Measurements from ENCODE around the gene ERGIC2. TPM values are rescaled to one million over a fixed set of nuclear protein-coding genes. Genes with fewer than 3 reads are reported as not detected.

ERGIC2 gene
- total RNA-seq, 1 experiment from 2014 or later: 92.8 TPM

- DNase-seq (ENCODE audit: low read depth): no peak
These were observed 4.9 kb downstream of the ERGIC2 start for GRCh38 chr12:29376118-29376517.

GRCh38 chr12:29374913-29375312 lies 6.1 kb downstream of the ERGIC2 start:
- no peak for DNase-seq (ENCODE audit: low read depth)

GRCh38 chr12:29374012-29374411 lies 7.0 kb downstream of the ERGIC2 start:
- DNase-seq (ENCODE audit: low read depth): no peak

DNA sequence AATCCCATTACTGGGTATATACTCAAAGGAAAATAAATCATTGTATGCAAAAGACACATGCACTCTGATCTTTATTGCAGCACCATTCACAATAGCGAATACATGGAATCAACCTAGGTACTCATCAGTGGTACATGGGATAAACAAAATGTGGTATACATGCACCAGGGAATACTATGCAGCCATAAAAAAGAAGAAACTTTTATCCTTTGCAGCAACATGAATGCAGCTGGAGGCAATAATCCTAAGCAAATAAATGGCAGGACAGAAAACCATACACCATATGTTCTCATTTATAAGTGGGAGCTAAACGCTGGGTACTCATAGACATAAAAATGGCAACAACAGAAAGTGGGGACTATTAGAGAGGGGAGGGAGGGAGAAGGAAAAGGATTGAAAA lies 15.9 kb downstream of the ERGIC2 start:
- DNase-seq (ENCODE audit: low read depth): no peak

DNA sequence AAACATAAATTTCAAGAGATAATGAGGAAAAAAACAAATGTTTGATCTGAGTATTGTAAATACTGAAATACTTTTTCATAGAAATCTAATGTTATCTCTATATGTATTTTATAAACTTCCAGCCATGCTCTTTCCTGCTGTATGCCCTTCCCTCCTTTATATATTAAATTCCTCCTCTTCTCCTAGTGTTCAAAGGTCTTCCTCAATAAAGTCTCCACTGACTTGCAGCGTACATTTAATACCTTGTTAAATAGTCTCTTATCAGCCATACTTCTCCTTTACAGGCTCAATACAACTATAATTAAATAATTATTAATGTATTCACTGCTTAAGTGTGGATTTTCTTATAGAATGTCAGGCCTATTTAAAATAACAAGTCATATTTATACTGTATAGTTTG lies 26.0 kb downstream of the ERGIC2 start:
- no peak for DNase-seq (ENCODE audit: low read depth)

GRCh38 chr12:29350080-29350479 lies 30.9 kb downstream of the ERGIC2 start:
- DNase-seq (ENCODE audit: low read depth): no peak

DNA sequence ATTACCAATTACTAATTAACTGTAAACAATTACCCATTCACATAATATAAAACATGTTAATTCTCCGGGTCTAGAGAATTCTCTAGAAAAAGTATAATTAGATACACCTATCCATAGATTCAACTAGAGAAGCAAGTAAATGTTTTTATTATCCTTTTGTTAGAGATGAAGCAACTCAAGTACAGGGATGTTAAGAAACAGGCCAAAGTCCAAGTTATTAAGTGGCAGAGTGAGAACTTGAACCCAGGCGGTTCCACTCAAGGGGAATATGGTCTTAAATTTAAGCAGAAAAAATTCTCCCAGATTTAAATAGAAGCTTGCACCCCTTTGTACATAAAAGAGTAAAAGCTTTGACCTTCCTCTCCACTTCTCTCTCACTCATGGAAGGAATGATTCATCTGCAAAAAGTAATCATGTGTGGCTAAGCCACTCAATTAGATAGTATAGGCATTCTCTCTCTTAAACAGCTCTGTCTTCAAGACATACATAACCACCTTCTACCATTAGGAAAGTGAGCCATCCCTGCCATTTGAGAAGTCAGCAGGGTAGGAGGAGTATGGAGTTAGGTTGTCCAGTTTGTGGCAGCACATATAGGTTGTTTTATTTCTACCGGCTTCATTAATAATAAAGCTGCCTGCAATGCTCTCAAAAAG lies 34.1 kb downstream of the ERGIC2 start:
- DNase-seq (ENCODE audit: low read depth): no peak

DNA sequence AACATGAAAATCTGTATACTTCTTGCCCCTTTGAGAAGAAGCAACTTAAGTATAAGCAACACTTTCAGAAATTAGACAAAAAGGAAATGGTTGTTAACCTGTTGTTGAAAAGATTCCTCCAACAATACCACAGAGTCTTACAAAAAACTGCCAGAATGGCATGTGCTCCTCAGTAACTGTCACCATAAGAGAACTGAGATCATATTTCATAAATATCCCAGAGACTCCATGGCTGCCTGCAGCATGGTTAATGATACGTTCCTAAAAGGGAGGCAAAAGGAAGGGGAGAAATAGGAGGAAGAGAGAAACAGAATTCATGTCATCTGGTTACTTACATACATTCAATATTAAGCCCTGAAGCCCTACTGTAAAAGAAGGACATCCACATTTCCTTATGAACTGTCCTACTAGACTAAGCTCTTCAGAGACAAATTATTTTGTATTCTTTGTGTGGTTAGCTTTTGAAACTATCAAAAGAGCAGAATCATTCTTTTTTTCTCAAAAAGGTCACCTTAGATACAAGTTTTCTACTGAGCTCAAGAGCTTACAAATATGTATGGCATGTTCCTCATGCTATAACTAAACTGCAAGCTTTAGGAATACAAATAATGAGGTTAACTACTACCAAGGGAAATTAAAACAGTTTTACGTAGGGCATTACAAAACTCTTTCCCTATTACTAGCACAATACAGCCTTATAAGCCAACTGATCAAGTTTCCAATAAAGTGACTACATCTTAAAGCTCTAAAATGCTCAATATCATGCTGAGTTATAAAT lies 37.8 kb downstream of the ERGIC2 start:
- no peak for DNase-seq (ENCODE audit: low read depth)

DNA sequence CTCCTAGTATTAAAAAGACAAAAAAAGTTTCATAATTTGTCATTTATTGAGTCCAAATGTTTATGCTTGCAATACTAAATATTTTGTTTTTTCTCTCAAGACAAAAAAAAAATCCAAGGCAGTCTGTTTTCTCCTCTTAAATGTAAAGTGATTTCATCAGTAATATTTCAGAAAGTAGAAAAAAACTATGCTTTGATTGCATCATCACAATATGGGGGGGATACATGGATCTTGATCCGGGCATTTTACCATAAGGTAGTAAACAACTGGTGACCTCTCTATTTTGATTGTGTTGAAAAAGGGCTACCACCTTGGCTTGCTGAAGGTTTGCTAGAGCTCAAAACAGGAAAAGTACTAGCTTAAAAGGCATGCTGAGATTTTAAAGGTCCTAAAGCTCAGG lies 43.6 kb downstream of the ERGIC2 start:
- no peak for DNase-seq (ENCODE audit: low read depth)

- no peak for DNase-seq (ENCODE audit: low read depth)
These were observed 46.0 kb downstream of the ERGIC2 start for GRCh38 chr12:29334937-29335336.

GRCh38 chr12:29333178-29333577 lies 47.8 kb downstream of the ERGIC2 start:
- DNase-seq (ENCODE audit: low read depth): no peak

DNA sequence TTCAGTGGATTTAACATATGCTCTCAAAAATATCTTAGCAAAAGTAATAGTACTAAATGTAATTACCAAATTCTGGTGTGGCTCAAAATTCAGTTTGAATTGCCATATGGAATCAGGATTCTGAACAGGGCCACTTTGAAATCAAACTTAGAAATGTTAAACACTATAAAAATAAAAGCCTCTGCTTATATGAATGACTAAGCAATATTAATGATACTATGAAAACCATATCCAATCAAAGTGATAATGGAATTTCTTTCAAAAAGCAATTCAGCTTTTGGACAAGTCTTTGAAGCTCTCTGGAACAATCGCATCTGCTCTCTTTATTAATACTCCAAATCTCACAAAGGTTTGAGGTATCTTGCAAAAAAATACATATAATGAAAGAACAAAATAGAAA lies 51.6 kb downstream of the ERGIC2 start:
- DNase-seq (ENCODE audit: low read depth): no peak

GRCh38 chr12:29322157-29322556 lies 58.8 kb downstream of the ERGIC2 start:
- no peak for DNase-seq (ENCODE audit: low read depth)

DNA sequence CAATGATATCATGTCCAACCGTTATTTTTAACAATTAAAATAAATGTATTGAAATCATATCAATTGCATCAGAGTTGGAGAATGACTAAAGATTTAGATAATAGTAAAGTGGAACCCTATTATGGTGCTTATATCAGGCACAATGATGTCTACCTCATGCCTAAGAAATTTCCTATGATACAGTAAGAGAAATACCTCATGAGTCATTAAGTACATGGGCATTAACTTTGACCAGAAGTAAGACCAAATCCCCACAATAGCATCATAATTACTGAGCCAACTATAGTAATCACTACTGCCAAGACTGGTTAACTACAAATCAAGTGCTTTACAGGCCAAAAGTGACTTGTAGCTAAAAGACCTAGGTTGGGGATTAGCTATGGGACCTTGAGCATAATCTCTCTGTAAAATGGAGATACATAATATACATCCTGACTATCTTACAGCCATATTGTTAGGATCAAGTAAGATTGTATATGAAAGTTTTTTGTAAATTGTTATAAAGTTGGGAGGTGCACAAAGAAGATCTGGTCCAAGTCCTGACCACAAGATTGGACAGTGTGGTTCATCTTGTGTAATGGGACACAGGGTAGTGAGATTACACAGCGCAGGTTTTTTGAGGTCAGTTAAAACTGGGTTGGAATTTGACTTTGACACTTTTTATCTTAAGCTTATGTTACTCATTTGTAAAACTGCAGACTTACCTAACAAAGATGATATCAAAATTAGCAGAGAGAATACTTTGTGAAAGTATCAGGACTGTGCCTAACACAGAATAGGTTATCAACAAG lies 60.5 kb downstream of the ERGIC2 start:
- DNase-seq (ENCODE audit: low read depth): peak; percentile 83

DNA sequence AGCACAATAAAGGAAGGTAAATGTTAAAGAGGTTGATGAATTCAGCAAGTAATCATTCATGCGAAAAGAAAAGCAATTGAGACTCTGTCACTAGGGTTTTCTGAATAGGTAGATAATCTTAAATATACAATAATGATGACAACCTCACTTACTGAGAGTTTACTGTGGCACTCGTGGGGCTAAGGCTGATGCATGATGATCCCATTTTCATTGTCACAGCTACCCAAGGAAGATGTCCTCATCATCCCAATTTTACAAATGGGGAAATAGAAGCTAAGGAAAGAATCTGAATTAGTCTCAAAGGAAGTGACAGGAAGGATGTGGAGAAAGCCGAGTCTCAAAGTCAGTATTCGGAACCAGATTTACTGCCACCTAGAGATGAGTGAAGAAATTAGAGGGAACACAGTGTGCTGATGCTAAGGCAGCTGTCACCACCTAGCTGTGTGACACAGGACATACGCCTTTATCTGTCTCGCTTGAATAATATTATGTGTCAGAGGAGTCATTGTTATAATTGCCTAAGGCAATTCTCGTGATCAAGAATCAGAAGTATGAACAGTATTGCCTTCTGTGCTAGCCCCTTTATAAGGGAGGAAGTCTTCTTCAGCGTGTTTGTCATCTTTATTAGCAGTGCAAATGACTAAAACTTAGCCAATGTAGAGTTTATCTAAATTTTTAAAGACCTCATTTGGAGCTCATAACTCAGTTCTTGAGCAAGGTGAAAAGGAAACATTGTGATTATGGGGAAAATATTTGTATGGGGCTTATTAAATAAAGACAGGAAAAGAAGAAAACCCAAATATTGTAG lies 63.2 kb downstream of the ERGIC2 start:
- DNase-seq (ENCODE audit: low read depth): peak; percentile 62

- no peak for DNase-seq (ENCODE audit: low read depth)
These were observed 64.2 kb downstream of the ERGIC2 start for GRCh38 chr12:29316752-29317151.

DNA sequence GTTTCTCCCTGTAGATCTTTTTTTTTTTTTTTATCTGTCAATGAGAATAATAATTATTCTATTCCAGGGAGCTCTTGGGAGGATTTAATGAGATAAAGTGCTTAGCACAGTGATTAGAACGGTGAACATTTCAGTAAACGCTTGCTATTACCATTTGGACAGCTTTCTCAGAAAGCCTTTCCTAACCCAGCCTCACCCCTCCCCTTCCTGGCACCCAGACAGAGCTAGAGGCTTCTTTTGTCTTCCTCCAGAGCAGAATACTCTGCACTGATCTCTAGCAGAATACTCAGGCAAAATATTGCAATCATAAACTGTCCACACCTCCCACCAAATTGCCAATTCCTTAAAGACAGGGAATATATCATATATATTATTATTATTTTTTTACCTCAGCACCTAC lies 66.6 kb downstream of the ERGIC2 start:
- no peak for DNase-seq (ENCODE audit: low read depth)

GRCh38 chr12:29310899-29311298 lies 70.1 kb downstream of the ERGIC2 start:
- DNase-seq (ENCODE audit: low read depth): no peak

GRCh38 chr12:29309320-29309902 lies 71.6 kb downstream of the ERGIC2 start:
- DNase-seq (ENCODE audit: low read depth): no peak

DNA sequence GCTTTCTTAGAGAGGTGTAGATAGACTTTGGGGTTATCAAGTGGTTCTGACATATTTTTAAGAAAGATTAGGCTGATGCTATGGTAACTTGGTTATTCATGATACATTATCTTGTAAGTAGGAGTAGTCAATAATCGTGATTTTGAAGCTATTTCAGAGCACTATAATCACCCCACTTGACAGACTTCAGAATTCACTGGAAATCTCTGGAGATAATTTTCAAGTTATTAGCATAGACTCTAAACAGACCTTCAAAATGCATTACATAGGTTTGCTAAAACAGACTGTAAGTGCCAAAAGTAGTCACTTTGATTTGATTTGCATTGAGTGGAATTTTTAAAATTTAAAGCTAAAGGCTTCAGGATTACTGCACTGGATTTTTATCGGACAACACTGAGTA lies 74.3 kb downstream of the ERGIC2 start:
- DNase-seq (ENCODE audit: low read depth): no peak

GRCh38 chr12:29306266-29306665 lies 74.7 kb downstream of the ERGIC2 start:
- DNase-seq (ENCODE audit: low read depth): no peak
